ENCODE data around the gene RPS6KA5. TPM values are rescaled to one million over a fixed set of nuclear protein-coding genes. Genes with fewer than 3 reads are reported as not detected.

RPS6KA5 gene
- total RNA-seq, 1 experiment from 2014 or later: 8.6 TPM

- intact Hi-C loops (cut with micrococcal nuclease): loop anchor here (10.0 kb wide), 1 partner anchor 436 kb away; no protein-coding TSS in a partner anchor
- Histone ChIP-seq H3K27ac (ENCODE audit: low read length) (no peak overlapping the region), H3K4me2 (ENCODE audit: low read length) (no peak overlapping the region), H3K27me3 (ENCODE audit: low read length) (no peaks in the 10 kb centered on the region), H3K9ac (ENCODE audit: low read length) (no peak overlapping the region), H3K79me2 (ENCODE audit: low read length) (no peaks in the 10 kb centered on the region), H3K4me3 (ENCODE audit: low read length) (no peak overlapping the region), H3K36me3 (ENCODE audit: low read depth, low read length) (no peaks in the 10 kb centered on the region), H3K9me3 (ENCODE audit: low read length) (peaks cover 5% of the 10 kb centered on the region; the same call in 1 of the 2 replicates), H3K9me2 (replicated peaks; ENCODE audit: low read length) (no peaks in the 10 kb centered on the region), H3F3A (ENCODE audit: low read length, unreplicated experiment) (no peaks in the 10 kb centered on the region), H4K20me1 (ENCODE audit: low read length) (no peaks in the 10 kb centered on the region), H3K4me1 (ENCODE audit: insufficient read depth, low read length) (no peaks in the 10 kb centered on the region), H2AFZ (ENCODE audit: low read length) (no peak overlapping the region)
- TF ChIP-seq, protein P1, sequence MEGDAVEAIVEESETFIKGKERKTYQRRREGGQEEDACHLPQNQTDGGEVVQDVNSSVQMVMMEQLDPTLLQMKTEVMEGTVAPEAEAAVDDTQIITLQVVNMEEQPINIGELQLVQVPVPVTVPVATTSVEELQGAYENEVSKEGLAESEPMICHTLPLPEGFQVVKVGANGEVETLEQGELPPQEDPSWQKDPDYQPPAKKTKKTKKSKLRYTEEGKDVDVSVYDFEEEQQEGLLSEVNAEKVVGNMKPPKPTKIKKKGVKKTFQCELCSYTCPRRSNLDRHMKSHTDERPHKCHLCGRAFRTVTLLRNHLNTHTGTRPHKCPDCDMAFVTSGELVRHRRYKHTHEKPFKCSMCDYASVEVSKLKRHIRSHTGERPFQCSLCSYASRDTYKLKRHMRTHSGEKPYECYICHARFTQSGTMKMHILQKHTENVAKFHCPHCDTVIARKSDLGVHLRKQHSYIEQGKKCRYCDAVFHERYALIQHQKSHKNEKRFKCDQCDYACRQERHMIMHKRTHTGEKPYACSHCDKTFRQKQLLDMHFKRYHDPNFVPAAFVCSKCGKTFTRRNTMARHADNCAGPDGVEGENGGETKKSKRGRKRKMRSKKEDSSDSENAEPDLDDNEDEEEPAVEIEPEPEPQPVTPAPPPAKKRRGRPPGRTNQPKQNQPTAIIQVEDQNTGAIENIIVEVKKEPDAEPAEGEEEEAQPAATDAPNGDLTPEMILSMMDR (conservative IDR thresholded peaks at IDR 0.05; ENCODE audit: low read depth, low read length): no peak
- TF ChIP-seq EZH2phosphoT487 (IDR thresholded peaks at IDR 0.05; ENCODE audit: borderline replicate concordance, low read length) (no peak), EZH2 (IDR thresholded peaks at IDR 0.05; ENCODE audit: low read length, unreplicated experiment) (no peak)
- DNase-seq (peak; percentile 66), ATAC-seq (peak; percentile 53)
- CTCF ChIA-PET: interaction anchor here (0.6 to 0.8 kb wide), 2 partner anchors 54 to 82 kb away, joined by 3 to 4 read pairs; no protein-coding TSS in a partner anchor
- POLR2A ChIA-PET (ENCODE audit: unreplicated experiment): no interaction called here
- BruUV-seq (replicated peaks): no TSS peak
Measured at GRCh38 chr14:90820958-90821357, 239.5 kb downstream of the RPS6KA5 start.

- intact Hi-C loops (cut with micrococcal nuclease): loop anchor here (10.0 kb wide), 1 partner anchor 435 kb away; no protein-coding TSS in a partner anchor
- no TSS peak for BruUV-seq (replicated peaks)
- ChIA-PET POLR2A (ENCODE audit: unreplicated experiment) (interaction anchor here (0.6 kb wide), 1 partner anchor 22 kb away, joined by 3 read pairs; no protein-coding TSS in a partner anchor), CTCF (interaction anchor here (0.6 kb wide), 1 partner anchor 29 kb away, joined by 4 read pairs; no protein-coding TSS in a partner anchor)
- H3K79me2 ChIP-seq (ENCODE audit: low read length): peaks cover 9% of the 10 kb centered on the region
- H4K20me1 ChIP-seq (ENCODE audit: low read length): no peaks in the 10 kb centered on the region
- H3K9ac ChIP-seq (ENCODE audit: low read length): no peak overlapping the region
- H3K27me3 ChIP-seq (ENCODE audit: low read length): no peaks in the 10 kb centered on the region
- H3K4me1 ChIP-seq (ENCODE audit: insufficient read depth, low read length): peaks cover 8% of the 10 kb centered on the region
- TF ChIP-seq EZH2phosphoT487 (IDR thresholded peaks at IDR 0.05; ENCODE audit: borderline replicate concordance, low read length) (no peak), EZH2 (IDR thresholded peaks at IDR 0.05; ENCODE audit: low read length, unreplicated experiment) (no peak)
- TF ChIP-seq, protein P1 (conservative IDR thresholded peaks at IDR 0.05; ENCODE audit: low read depth, low read length): no peak
- ATAC-seq (no peak), DNase-seq (peak; percentile 23)
- H3K4me2 ChIP-seq (ENCODE audit: low read length): no peak overlapping the region
- no peak overlapping the region for H3K4me3 ChIP-seq (ENCODE audit: low read length)
- H2AFZ ChIP-seq (ENCODE audit: low read length): no peak overlapping the region
- no peaks in the 10 kb centered on the region for H3K36me3 ChIP-seq (ENCODE audit: low read depth, low read length)
- no peaks in the 10 kb centered on the region for H3K9me2 ChIP-seq (replicated peaks; ENCODE audit: low read length)
- no peak overlapping the region for H3K27ac ChIP-seq (ENCODE audit: low read length)
- H3F3A ChIP-seq (ENCODE audit: low read length, unreplicated experiment): no peaks in the 10 kb centered on the region
- peaks cover 5% of the 10 kb centered on the region; the same call in 1 of the 2 replicates for H3K9me3 ChIP-seq (ENCODE audit: low read length)
Measured at GRCh38 chr14:90819734-90820393, 240.6 kb downstream of the RPS6KA5 start.

GRCh38 chr14:90818715-90819114 is 241.7 kb downstream of the RPS6KA5 start:
- H3K9me2 ChIP-seq (replicated peaks; ENCODE audit: low read length): no peaks in the 10 kb centered on the region
- TF ChIP-seq EZH2phosphoT487 (IDR thresholded peaks at IDR 0.05; ENCODE audit: borderline replicate concordance, low read length) (no peak), EZH2 (IDR thresholded peaks at IDR 0.05; ENCODE audit: low read length, unreplicated experiment) (no peak)
- TF ChIP-seq, protein P1 (conservative IDR thresholded peaks at IDR 0.05; ENCODE audit: low read depth, low read length): no peak
- no peak overlapping the region for H3K9ac ChIP-seq (ENCODE audit: low read length)
- H3K9me3 ChIP-seq (ENCODE audit: low read length): no peaks in the 10 kb centered on the region
- no peaks in the 10 kb centered on the region for H3K36me3 ChIP-seq (ENCODE audit: low read depth, low read length)
- no peak overlapping the region for H3K4me3 ChIP-seq (ENCODE audit: low read length)
- no peaks in the 10 kb centered on the region for H3F3A ChIP-seq (ENCODE audit: low read length, unreplicated experiment)
- peaks cover 21% of the 10 kb centered on the region for H3K79me2 ChIP-seq (ENCODE audit: low read length)
- DNase-seq (no peak), ATAC-seq (no peak)
- H3K4me2 ChIP-seq (ENCODE audit: low read length): no peak overlapping the region
- no TSS peak for BruUV-seq (replicated peaks)
- no peak overlapping the region for H3K27ac ChIP-seq (ENCODE audit: low read length)
- no peak overlapping the region for H2AFZ ChIP-seq (ENCODE audit: low read length)
- peaks cover 8% of the 10 kb centered on the region for H3K4me1 ChIP-seq (ENCODE audit: insufficient read depth, low read length)
- CTCF ChIA-PET: interaction anchor here (0.7 kb wide), 1 partner anchor 437 kb away, joined by 8 read pairs; no protein-coding TSS in a partner anchor
- intact Hi-C loops (cut with micrococcal nuclease): no loop called here
- no peaks in the 10 kb centered on the region for H4K20me1 ChIP-seq (ENCODE audit: low read length)
- no peaks in the 10 kb centered on the region for H3K27me3 ChIP-seq (ENCODE audit: low read length)
- POLR2A ChIA-PET (ENCODE audit: unreplicated experiment): no interaction called here

All from PC-3 (cell line).